ENCODE measurements around the gene GAD2.

GAD2 gene

DNA sequence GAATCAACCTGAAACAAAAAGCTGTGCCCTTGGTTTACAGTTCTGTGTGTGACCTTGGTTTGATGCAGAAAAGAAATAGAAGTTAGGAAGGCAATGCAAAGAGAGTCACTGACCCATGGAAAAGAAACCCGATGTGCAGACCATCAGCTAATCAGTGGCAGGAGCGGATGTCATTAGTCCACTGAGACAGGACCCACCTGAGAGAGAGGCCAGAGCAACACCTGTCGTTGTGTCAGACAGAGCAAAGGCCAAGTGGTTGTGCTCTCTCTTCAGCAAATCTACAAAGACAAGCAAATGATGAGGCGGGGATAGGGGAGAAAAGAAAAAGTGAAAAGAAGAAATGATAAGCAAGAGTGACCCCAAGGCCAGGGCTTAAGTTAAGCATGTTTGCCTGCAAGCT, 8.7 kb downstream of the GAD2 start:
- no peak for DNase-seq

DNA sequence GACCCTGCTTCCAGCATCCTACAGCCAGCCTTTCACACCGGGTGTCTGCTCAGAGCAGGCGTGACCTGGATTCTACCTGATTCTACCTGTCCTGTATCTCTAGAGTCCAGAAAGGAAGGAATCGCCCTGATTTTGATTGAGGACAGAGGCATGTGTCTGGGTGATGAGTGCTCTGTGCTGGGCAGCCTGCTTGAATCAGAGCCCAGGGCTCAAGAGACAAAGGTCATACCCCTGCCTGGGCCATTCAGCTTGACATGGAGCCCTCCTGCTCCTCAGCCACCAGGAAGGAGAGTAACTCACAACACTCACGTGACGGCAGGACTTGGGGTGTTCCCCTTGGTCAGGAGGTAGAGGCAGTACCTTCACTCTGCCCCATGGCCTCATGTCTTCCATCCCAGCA, 11.2 kb downstream of the GAD2 start:
- no peak for DNase-seq

DNA sequence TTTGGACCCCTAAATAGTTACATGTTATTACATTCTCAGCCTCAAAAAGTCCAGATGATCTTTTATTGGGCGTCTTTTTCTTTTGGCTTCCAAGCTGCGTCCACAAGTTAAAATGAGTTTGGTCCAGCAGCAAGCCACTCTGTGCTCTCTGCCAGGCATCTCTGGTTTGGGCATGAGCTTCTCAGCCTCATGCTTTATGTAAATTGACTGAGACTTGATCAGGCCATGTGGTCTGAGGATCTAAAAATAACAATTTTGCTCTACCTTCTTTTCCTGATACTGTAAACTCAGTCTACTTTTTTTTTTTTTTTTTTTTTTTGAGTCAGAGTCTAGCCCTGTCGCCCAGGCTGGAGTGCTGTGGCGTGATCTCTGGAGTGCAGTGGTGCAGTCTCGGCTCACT, 15.6 kb downstream of the GAD2 start:
- no peak for DNase-seq

- DNase-seq, result no peak
Observed at GRCh38 chr10:26235761-26236160, 19.2 kb downstream of the GAD2 start.

DNA sequence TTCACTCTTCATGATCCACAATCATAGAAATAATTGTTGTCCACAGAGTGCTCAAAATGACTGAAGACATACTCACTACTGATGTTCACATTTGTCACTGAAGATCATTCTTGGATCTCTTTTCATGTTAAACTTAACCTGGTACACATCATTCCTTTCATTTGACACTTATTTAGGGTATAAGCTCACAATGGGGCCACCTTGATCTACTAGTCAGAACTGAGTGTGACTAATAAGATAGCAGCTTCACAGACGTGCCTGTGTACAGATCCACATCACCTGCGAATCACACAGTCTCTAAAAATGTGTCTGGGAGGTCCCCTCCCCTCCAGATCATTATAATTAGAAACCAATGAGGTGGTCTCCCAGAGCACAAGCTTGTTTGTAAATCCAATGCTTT, 21.8 kb downstream of the GAD2 start:
- DNase-seq, result no peak

GRCh38 chr10:26242706-26243350, 26.3 kb downstream of the GAD2 start:
- no peak for DNase-seq

DNA sequence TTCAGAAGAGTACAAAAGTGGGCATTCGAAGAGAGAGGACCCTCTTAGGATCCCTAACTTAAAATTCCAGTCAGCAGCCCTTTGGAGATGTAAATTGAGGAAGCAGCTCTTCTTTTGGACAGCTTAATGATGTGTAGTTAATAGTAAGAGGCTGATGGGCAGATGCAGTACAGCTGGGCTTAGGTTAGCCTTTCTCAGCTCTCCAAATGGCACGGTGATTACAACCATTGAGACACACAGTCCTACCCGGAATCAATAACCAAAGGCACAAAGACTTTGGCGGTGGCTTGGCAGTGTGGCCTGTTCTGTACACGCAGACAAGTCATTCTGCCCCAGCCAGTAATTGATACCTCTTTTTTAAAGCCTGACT, 26.8 kb downstream of the GAD2 start:
- no peak for DNase-seq

- no peak for DNase-seq
Observed at GRCh38 chr10:26249681-26250080, 33.1 kb downstream of the GAD2 start.

DNA sequence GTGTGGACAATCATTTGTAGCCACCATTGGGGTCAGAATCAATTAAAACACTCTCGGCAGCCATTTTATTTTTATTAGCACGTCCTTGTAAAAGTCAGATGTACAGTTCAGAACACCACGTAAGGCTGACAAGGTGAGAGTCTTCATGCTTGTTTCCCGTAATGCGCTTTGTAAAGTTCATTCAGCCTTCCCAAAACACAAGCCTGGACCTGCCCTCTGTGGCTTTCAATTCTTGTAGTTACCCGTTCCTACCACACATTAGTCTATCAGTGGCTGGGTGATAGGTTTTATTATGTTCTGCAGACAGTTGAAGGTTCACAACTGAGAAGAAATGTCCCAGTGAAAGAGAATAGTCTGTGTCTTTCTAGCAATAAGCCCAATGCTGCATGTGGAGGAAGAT, 35.4 kb downstream of the GAD2 start:
- no peak for DNase-seq

- DNase-seq, result no peak
Observed at GRCh38 chr10:26254616-26255015, 38.0 kb downstream of the GAD2 start.

- no peak for DNase-seq
Observed at GRCh38 chr10:26259341-26259740, 42.8 kb downstream of the GAD2 start.

DNA sequence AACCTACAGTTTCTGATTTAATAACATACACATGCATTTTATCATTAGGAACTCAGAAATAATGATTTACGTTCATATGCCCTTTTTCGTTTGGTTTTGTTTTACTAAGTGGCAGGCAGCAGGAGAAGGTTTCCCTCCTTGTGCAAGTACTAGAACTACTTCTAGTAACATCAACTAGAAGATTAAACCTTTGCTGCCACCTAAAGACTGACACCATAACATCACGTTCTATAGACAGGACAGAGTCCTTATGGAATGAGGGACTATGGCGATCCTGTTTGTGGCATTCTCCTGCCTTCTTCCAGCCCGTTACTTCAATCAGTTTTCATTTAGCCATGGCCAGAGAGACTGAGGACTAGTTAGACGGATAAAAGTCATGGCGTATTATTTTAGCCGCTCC, 53.2 kb downstream of the GAD2 start:
- no peak for DNase-seq

DNA sequence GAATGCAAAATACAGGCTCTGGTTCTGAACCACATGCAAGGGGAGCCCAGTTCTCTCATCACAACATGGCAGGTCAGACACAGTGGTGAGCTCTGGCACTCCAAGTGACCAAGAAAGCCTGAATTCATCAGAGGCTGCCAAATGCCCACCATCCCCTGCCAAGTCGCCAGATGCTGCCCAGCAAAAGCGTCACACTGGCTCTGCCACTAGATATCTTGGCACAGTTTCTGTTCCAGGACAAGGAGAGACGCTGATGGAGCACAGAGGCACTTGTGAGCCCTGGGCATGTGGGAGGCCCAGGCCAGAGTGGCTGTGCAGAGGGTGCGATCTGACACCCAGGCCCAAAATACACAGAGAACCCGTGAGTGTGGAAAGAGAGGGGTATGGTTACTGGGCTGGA, 57.8 kb downstream of the GAD2 start:
- DNase-seq, result no peak

DNA sequence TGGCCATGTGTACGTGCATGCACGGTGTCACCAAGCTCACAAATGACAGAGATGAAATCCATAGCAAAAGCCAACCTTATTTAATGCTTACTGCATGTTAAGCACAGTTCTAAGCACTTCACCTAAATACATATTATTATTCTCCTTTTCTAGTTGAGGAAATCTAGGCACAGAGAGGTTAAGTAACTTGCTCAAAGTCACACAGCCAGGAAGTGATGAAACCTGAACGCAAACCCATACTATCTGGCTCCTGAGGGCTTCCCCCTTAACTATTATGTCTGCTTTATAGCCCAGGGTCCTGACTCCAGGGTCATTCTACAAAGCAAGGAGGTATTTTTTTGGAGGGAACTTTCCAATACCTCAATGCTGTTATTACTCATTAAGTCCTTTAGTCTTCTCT, 61.7 kb downstream of the GAD2 start:
- DNase-seq, result no peak

GRCh38 chr10:26290236-26290635, 73.7 kb downstream of the GAD2 start:
- DNase-seq, result no peak

DNA sequence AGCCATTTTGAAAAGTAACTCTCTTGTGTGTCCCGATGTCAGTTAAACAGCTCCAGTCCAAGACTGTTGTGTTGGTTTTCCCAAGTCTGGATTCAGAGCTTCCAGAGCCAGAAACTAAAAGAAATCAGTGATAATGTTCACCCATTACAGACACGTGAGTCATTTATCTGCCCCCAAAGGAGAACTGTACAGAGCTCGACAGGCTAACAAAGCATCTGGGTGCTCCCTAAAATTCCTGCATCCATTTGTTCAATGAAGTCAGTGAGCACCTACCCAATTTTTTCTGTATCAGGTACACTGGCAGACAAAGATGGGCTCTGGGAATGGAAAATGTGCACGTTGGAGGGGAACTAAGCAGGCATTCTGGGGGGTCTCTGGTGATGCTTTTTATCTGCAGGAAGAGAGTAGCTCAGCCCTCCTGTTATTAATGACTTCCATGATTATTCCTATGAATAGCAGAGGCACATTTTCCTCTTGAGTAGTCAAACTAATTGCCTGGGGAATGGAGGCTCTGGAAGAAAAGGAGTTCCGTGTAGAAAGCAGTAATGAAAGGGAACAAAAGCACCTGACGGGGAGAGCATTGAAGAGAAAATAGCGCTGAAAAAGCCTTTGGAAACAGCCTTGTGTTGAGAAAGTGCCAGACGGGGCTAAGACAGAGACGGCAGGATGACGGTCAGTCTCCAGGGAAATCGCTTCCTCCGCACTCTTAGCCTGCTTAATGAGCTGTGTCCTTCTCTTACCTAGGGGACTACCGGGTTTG, 75.3 kb downstream of the GAD2 start:
- no peak for DNase-seq

DNA sequence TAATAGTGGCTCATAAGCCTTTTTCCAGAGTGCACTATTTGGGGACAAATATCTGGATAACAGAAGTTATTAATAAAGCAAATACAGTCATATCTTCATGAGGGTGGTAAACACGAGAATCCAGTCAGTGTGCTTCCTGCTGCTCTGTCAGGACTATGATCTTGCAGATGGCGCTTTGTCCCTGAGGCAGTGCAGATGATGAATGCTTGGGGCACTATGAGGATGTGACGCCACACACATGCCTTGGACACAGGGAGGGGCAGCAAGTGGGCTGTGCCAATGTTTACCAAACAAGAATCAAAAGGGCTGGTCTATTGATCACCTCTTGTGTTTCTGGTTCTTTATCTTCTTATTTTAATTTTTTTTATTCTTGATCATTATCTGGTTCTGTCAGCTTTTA, 79.8 kb downstream of the GAD2 start:
- no peak for DNase-seq

DNA sequence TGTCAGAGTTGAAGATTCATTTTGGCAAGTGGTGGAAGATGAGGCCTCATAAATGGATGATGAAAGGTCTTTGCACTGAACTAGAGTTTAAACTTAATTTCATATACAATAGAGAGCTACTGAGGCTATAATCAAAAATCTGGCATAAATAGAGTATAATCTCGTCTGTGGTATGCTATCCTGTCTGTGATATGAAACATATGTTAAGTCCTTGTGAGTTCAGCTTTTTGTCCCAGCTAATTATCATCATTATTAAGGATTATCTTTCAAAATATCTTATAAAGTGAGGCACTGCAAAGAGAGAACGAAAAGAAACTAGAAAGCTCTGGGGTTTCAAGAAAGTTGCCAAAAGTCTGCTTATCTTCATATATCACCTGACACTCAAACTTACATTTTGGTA, 83.4 kb downstream of the GAD2 start:
- DNase-seq, result no peak

GRCh38 chr10:26303366-26303765, 86.8 kb downstream of the GAD2 start:
- DNase-seq, result no peak

DNA sequence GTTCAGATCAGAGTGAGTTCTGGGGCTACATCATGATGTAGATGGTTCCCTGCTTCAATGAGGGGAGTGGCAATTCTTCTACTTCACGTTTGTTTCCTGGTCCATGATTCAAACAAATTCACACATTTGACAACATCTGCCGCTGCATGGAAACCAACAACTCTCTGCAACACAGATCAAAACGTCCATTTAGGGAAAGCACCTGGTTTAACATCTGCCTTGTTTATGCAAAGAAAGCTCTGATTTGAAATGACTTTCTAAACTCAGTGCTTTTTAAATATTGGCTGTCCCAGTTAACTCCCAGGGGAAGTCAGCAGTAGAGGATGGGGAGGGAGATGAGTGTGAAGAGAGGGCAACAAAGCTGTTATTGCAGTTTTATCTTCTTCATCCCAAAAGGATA, 93.8 kb downstream of the GAD2 start:
- no peak for DNase-seq

GRCh38 chr10:26311383-26311940, 94.9 kb downstream of the GAD2 start:
- DNase-seq, result no peak

DNA sequence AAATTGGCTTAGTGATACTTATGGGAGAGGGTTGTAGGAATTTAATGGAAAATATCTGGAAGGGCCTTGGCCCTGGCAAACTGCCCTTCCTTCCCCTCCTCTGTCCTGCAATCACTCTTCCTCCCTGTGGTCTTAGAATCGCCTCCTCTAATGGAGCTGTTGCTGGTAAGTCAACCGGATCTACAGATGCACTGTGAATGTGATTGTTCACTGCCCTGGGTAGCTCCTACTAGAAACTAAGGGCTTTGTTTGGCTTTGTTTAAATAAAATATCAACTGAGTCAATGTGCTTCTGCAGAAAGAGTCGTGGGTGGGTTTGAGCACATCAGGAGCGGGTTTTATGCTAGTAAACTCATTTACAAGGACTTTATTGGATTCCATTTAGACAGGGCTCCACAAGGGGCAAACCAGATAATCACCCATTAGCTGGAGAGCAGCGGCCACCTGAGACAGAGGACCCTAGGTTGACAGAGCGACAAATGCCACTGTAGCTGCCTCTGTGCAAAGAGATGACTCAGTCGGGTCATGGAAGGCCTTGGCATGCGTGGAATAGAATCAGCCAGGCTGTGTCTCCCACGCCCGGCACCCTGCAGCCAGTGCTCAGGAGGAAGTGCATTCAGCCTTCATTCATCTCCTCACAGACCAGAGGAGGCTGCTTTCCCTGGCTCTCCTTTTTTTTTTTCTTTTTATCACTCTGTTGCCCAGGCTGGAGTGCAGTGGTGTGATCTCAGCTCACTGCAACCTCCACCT, 97.9 kb downstream of the GAD2 start:
- no peak for DNase-seq

- DNase-seq, result no peak
Observed at GRCh38 chr10:26318672-26319071, 102.1 kb downstream of the GAD2 start.

GRCh38 chr10:26323219-26323618, 106.6 kb downstream of the GAD2 start:
- no peak for DNase-seq

All from CD4-positive, alpha-beta T cell treated with Interleukin-1 beta for 1 hour (primary cell).